AML-193 (cell line): ENCODE measurements around the gene PPP1R10.
A peak's percentile ranks its signal among the peaks of the same experiment; 100 is the strongest.

ENCODE experiments used
- DNase-seq, 2 experiments: peaks; one replicate each; lab custom pipeline; 2025; lab: John Stamatoyannopoulos, UW

PPP1R10 gene

DNA sequence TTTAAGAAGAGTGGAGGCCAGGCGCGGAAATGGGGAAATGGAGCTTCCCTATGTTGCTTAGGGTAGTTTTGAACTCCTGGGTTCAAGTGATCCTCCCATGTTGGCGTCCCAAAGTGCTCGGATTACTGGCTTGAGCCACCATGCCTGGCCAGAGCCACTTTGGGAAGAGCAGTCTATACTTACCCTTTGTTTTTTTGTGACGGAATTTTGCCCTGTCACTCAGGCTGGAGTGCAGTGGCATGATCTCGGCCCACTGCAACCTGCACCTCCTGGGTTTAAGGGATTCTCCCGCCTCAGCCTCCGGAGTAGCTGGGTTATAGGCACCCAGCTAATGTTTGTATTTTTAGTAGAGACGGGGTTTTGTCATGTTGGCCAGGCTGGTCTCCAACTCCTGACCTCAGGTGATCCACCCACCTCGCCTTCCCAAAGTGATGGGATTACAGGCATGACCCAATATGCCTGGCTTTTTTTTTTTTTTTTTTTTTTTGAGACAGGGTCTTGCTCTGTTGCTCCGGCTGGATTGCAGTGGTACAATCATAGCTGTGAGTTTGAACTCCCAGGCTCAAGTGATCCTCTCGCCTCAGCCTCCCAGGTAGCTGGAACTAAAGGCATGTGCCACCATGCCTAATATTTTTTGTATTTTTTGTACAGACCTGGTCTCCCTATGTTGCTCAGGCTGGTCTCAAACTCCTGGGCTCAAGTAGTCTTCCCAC lies 18.0 kb downstream of the PPP1R10 start:
- DNase-seq: no peak

DNA sequence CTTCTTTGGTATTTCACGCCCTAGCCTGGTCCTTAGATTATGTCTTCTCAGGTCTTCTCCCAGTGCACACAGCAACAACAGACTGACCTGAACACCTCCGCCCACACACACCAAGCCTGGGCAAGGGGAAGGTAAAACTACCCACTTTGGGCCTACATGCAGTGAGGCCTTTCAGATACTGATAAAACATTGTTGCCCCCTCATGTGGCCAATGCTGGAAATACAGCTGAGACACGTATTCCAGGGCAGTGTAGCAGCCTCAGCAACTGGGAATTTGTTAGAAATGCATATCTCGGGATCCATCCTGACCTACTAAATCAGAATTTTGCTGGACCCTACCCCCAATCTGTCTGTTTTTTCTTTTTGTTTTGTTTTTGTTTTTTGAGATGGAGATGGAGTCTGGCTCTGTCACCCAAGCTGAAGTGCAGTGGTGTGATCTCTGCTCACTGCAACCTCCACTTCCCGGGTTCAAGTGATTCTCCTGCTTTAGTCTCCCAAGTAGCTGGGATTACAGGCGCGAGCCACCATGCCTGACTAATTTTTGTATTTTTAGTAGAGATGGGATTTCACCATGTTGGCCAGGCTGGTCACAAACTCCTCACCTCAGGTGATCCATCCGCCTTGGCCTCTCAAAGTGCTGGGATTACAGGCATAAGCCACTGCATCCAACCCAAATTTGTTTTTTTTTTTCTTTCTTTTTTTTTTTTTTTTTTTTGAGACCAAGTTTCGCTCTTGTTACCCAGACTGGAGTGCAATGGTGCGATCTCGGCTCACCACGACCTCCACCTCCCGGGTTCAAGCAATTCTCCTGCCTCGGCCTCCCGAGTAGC lies 19.5 kb downstream of the PPP1R10 start:
- peak; percentile 68 to 74 for DNase-seq

- DNase-seq: no peak
Observed at GRCh38 chr6:30592287-30592686, 24.8 kb downstream of the PPP1R10 start.

DNA sequence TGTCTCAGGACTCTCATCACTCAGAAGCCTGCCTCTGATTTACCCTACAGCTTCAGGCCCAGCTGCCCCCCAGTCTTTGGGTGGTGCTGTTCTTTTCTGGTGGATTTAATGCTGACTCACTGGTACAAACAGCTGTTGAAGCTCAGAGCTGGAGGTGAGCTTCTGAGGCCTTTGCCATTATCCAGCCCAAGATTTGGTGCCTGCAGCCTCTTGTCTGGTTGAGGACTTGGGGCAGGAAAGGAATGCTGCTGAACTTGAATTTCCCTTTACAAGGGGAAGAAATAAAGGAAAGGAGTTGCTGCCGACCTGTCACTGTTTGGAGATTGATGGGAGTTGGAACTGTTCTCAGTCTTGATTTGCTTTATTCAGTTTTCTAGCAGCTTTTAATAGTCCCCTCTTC lies 26.0 kb downstream of the PPP1R10 start:
- DNase-seq: no peak

DNA sequence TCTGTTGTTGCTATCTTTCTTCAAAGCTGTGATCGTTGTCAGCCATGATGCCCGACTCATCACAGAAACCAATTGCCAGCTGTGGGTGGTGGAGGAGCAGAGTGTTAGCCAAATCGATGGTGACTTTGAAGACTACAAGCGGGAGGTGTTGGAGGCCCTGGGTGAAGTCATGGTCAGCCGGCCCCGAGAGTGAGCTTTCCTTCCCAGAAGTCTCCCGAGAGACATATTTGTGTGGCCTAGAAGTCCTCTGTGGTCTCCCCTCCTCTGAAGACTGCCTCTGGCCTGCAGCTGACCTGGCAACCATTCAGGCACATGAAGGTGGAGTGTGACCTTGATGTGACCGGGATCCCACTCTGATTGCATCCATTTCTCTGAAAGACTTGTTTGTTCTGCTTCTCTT lies 26.5 kb downstream of the PPP1R10 start:
- DNase-seq: no peak

DNA sequence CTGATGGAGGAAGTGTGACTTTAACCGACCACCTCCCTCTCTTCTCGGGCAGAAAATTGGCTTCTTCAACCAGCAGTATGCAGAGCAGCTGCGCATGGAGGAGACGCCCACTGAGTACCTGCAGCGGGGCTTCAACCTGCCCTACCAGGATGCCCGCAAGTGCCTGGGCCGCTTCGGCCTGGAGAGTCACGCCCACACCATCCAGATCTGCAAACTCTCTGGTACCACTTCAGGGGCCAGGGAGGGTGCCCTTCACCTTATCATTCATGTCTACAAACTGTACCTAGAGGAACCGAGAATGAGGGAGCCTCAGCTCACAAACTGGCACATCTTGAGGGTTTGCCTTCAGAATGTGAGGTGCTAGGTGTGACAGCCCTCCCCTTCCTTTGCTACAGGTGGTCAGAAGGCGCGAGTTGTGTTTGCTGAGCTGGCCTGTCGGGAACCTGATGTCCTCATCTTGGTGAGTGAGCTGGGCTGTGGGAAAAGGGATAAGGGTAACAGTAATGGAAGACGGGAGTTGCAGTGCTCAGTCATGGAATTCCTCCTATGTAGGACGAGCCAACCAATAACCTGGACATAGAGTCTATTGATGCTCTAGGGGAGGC lies 27.2 kb downstream of the PPP1R10 start:
- no peak for DNase-seq

- DNase-seq: no peak
Observed at GRCh38 chr6:30583921-30584320, 33.1 kb downstream of the PPP1R10 start.

GRCh38 chr6:30578051-30578450 lies 39.0 kb downstream of the PPP1R10 start:
- DNase-seq: no peak

- no peak for DNase-seq
Observed at GRCh38 chr6:30573113-30573512, 43.9 kb downstream of the PPP1R10 start.

DNA sequence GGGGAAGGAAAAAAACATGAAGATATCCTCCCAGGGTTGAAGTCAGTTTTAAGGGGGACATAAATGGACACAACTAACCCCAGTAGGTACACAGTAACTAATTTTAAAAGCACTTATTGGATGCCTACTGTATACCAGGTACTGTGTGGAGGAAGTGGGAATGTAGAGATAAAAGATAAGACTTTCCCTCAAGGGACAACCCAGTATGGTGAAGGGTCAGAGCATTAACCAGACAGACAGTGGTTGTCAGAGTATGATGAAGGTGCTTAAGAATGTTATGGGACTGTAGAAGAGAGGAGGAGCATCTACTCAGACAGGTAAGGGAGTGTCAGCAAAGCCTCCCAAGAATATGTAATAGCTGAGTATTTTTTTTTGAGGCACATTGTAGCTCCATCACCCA lies 44.9 kb downstream of the PPP1R10 start:
- no peak for DNase-seq

DNA sequence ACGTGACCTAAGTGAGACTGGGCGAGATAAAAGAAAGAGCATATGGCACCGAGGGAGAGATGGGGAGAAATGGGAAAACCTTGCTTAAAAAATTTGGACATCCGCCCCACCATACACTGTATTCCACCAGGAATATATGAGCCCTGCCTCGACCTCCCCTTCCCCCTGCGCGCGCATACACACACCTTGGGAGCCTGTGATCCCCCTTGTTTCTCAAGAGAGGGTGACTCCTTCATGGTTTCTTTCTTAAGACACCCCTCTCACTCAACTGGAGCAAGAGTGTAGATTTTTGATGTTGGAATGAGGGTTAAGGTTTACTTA lies 45.3 kb downstream of the PPP1R10 start:
- DNase-seq: no peak

DNA sequence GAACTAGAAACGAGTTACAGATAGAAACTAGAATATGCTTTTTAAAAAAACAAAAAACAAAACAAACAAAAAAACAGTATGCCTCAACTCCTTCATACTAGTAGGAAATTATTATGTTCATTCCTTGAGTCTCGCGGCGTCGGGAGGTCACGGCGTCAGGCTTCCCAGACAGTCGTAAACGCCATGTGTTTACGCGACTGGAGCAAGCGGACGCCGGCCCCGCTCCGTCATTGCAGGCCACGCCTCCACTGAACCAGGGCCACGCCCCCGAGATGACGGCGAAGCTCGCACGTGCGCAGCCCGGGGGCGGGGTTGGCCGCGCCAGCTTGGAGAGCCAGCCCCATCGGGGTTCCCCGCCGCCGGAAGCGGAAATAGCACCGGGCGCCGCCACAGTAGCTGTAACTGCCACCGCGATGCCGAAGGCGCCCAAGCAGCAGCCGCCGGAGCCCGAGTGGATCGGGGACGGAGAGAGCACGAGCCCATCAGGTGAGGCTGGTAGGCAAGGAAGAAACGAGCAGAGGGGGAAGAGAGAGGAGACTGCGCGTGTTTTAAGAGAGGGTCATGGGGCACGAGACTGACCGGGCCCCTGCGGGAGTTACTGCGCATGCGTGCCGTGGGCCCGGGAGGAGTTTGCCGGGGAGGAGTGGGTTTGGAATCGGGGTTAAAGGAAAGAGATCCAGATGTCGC lies 45.8 kb downstream of the PPP1R10 start, which contains the start of gene ABCF1:
ABCF1 (plus strand) TSS at position 368 of the 687 bp plus-strand sequence; CDS start at position 414, 46 bp downstream.
- DNase-seq: peak; percentile 97 to 98

- DNase-seq: peak in 1 of 2 experiments; percentile 43
Observed at GRCh38 chr6:30570740-30571074, 46.3 kb downstream of the PPP1R10 start.

GRCh38 chr6:30570263-30570662 lies 46.8 kb downstream of the PPP1R10 start:
- no peak for DNase-seq

DNA sequence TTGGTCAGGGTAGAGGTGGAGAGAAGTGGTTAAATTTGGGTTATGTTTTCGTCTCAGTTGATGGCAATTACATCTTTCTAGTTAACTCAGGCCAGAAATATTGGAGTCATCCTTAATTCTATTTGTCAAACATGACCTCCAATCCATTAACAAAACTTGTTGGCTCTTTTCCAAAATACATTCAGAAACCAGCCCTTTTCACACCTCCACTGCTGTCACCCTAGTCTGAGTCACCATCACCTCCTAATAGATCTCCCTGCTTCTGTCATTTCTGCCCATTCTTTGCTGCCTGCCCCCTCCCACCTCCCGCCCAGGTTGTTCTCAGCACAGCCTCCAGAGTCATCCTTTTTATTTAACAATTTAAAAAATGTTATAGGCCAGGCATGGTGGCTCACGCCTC lies 48.8 kb downstream of the PPP1R10 start:
- DNase-seq: no peak

- no peak for DNase-seq
Observed at GRCh38 chr6:30565772-30566171, 51.3 kb downstream of the PPP1R10 start.

- DNase-seq: no peak
Observed at GRCh38 chr6:30564114-30564513, 52.9 kb downstream of the PPP1R10 start.

DNA sequence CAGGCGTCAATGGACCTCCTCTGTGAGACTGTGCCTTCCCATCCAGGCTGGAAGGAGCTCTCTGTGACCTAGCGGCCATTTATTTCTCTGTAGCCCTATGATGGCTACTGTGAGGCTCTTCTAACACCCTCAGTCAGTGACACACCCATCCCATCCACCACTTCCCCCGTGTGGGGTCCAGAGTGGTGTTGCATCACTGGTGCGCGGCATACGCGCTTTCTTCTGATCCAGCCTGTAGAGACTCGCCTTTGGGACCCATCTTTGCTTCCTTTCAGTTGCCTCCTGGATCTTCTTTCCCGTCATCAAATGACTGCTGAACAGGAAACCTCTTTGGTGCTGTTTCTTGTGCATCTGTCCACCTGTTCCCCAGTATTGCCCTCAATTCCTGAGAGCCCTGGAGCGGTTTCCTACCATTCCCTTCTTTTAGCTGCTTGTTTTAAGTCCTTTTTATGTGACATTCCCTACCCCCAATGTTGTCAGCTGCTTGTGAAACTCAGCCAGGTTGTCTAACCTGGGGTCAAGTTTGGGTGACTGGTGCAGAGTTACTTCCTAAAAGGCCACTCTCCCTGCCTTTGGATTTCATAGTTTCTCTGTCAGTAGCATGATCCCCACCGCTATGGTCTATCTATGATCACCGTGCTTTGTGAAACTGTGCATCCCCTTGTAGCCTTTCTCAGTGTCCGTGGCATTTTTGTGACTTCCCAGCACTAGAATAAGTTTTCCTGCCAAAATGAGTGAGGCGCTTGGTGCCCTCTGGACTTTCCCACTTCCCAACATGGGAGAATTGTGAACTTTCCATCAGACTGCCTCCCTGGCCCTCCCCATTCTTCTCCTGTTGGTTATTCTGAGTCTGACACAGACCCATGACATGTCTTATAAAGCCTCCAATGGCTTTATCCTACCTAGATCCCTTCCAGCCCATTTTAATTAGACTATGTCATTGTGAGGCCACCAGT lies 54.3 kb downstream of the PPP1R10 start:
- no peak for DNase-seq

DNA sequence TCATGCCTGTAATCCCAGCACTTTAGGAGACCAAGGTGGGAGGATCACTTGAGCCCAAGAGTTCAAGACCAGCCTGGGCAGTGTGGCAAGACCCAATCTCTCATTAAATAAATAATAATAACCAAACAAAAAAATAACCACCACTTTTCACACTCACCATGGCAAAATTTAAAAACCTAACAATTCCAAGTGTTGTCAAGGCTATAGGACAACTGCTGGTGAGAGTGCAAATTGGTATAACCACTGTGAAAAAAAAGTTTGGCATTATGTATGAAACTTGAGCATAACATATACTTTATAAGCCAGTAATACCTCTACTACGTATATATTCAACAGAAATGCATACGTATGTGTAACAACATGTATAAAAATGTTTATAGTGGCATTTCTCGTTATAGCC lies 56.1 kb downstream of the PPP1R10 start:
- DNase-seq: no peak

DNA sequence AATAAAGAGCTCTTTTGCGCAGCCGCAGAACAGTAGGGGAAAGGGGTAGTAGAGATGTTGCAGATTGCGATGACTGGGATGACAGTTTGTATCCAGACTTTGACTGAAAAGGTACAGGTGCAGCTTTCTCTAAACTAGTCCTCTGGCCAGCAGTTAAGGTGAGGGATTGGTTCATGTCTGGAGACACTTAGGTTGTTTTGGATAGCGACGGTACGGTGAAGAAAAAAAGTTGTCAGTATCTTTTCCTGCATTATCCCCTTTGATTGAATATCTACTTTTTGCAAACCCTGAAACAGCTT lies 59.4 kb downstream of the PPP1R10 start:
- DNase-seq: peak; percentile 70 to 76

DNA sequence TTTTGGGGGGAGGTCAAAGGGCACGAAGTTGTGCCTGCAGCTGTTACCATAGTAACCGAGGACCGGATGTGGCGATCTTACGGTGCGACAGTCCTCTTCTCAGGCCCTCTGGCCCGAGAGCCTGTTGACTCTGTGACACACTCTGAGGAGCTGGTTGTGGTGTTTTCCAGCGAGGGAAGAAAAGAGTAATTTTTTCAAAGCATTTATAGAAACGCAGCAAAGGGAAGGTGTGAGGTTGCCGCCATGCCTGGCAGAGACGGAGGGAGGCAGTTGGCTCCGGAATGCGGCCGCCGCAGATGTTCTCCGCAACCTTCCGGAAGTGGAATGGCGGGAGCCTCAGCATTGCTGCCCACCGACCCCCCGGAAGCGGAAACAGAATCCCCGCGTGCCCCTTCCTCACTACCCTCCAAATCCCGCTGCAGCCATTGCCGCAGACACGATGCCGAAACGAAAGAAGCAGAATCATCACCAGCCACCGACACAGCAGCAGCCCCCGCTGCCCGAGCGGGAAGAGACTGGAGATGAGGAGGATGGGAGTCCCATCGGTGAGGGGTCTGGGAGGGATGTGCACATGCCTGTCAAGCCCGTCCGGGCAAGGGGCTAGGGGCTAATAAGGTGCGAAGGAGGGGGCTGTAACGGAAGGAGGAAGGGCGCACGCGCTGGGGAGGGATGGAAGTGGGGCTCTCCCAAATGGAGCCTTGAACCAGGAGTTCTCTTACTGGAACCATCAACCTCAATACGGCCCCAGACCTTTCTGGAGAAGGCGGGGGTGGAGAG lies 59.9 kb downstream of the PPP1R10 start, which contains the start of gene PRR3:
PRR3 (plus strand) TSS at position 390 of the 777 bp plus-strand sequence; CDS start at position 440, 50 bp downstream.
- peak; percentile 91 to 94 for DNase-seq
